HEK293 (cell line): ENCODE results near the gene TMEM229B.
A peak's percentile ranks its signal among the peaks of the same experiment; 100 is the strongest.

ENCODE experiments used
- GLI2 ChIP-seq: fragments of 450-650 bp; formaldehyde crosslinking; IDR thresholded peaks from 2 replicates; pipeline ENCODE4; 2017; ENCODE audit warnings: missing biosample characterization, missing genetic modification characterization, low read depth, borderline replicate concordance
- HOXD13 ChIP-seq: sonication (generic); formaldehyde crosslinking; IDR thresholded peaks from 2 replicates; pipeline ENCODE4 v1.8.0; 2022; ENCODE audit warnings: missing genetic modification reagents, borderline replicate concordance
- INSM2 ChIP-seq: fragments of 450-650 bp; formaldehyde crosslinking; IDR thresholded peaks from 2 replicates; pipeline ENCODE4 v1.5.1; 2016; ENCODE audit warnings: missing biosample characterization, missing genetic modification characterization
- KLF16 ChIP-seq: fragments of 450-650 bp; formaldehyde crosslinking; IDR thresholded peaks from 2 replicates; pipeline ENCODE4 v1.5.1; 2017; ENCODE audit warnings: missing biosample characterization, missing genetic modification characterization
- KLF7 ChIP-seq: fragments of 450-650 bp; formaldehyde crosslinking; IDR thresholded peaks from 2 replicates; pipeline ENCODE4 v1.5.1; 2016; ENCODE audit warnings: missing biosample characterization, missing genetic modification characterization, borderline replicate concordance
- SP2 ChIP-seq: fragments of 450-650 bp; formaldehyde crosslinking; IDR thresholded peaks from 2 replicates; pipeline ENCODE4 v1.5.1; 2016; ENCODE audit warnings: missing biosample characterization, missing genetic modification characterization
- ZFHX2 ChIP-seq: fragments of 450-650 bp; formaldehyde crosslinking; conservative IDR thresholded peaks from 2 replicates; pipeline ENCODE4 v1.5.1; 2016; ENCODE audit warnings: missing biosample characterization, missing genetic modification characterization
- ZNF138 ChIP-seq: fragments of 450-650 bp; formaldehyde crosslinking; IDR thresholded peaks from 2 replicates; pipeline ENCODE4 v1.5.1; 2016; ENCODE audit warnings: missing biosample characterization, missing genetic modification characterization, borderline replicate concordance
- ZNF157 ChIP-seq: fragments of 450-650 bp; formaldehyde crosslinking; IDR thresholded peaks from 2 replicates; pipeline ENCODE4 v1.5.1; 2016; ENCODE audit warnings: missing biosample characterization, missing genetic modification characterization
- ZNF16 ChIP-seq: fragments of 450-650 bp; formaldehyde crosslinking; IDR thresholded peaks from 2 replicates; pipeline ENCODE4 v1.5.1; 2016; ENCODE audit warnings: low read depth, missing biosample characterization, missing genetic modification characterization
- ZNF18 ChIP-seq: fragments of 450-650 bp; formaldehyde crosslinking; IDR thresholded peaks from 2 replicates; pipeline ENCODE4 v1.5.1; 2016; ENCODE audit warnings: missing biosample characterization, missing genetic modification characterization
- ZNF2 ChIP-seq: fragments of 450-650 bp; formaldehyde crosslinking; IDR thresholded peaks from 2 replicates; pipeline ENCODE4 v1.5.1; 2016; ENCODE audit warnings: missing biosample characterization, missing genetic modification characterization
- ZNF223 ChIP-seq: fragments of 450-650 bp; formaldehyde crosslinking; IDR thresholded peaks from 2 replicates; pipeline ENCODE4 v1.5.1; 2016; ENCODE audit warnings: missing biosample characterization, missing genetic modification characterization
- ZNF239 ChIP-seq: fragments of 450-650 bp; formaldehyde crosslinking; IDR thresholded peaks from 2 replicates; pipeline ENCODE4 v1.5.1; 2016; ENCODE audit warnings: missing biosample characterization, missing genetic modification characterization
- ZNF280C ChIP-seq: fragments of 450-650 bp; formaldehyde crosslinking; IDR thresholded peaks from 2 replicates; pipeline ENCODE4 v1.5.1; 2016; ENCODE audit warnings: missing biosample characterization, missing genetic modification characterization
- ZNF354C ChIP-seq: fragments of 450-650 bp; formaldehyde crosslinking; IDR thresholded peaks from 2 replicates; pipeline ENCODE4 v1.5.1; 2016; ENCODE audit warnings: missing biosample characterization, missing genetic modification characterization, low read depth, borderline replicate concordance
- ZNF398 ChIP-seq: fragments of 450-650 bp; formaldehyde crosslinking; IDR thresholded peaks from 2 replicates; pipeline ENCODE4 v1.5.1; 2017; ENCODE audit warnings: missing biosample characterization, missing genetic modification characterization
- ZNF416 ChIP-seq: fragments of 450-650 bp; formaldehyde crosslinking; IDR thresholded peaks from 2 replicates; pipeline ENCODE4 v1.5.1; 2016; ENCODE audit warnings: missing biosample characterization, missing genetic modification characterization
- ZNF423 ChIP-seq: fragments of 450-650 bp; formaldehyde crosslinking; IDR thresholded peaks from 2 replicates; pipeline ENCODE4 v1.5.1; 2016; ENCODE audit warnings: missing biosample characterization, missing genetic modification characterization
- ZNF530 ChIP-seq: fragments of 450-650 bp; formaldehyde crosslinking; IDR thresholded peaks from 2 replicates; pipeline ENCODE4 v1.5.1; 2016; ENCODE audit warnings: low read depth, missing biosample characterization, missing genetic modification characterization
- ZNF596 ChIP-seq: fragments of 450-650 bp; IDR thresholded peaks from 2 replicates; pipeline ENCODE4 v1.5.0; 2018; ENCODE audit warnings: missing biosample characterization, mild to moderate bottlenecking, missing genetic modification characterization, moderate library complexity
- ZNF621 ChIP-seq: fragments of 450-650 bp; formaldehyde crosslinking; IDR thresholded peaks from 2 replicates; pipeline ENCODE4 v1.5.1; 2017; ENCODE audit warnings: missing biosample characterization, missing genetic modification characterization
- ZNF624 ChIP-seq: fragments of 450-650 bp; formaldehyde crosslinking; IDR thresholded peaks from 2 replicates; pipeline ENCODE4 v1.5.1; 2017; ENCODE audit warnings: missing biosample characterization, missing genetic modification characterization
- ZNF629 ChIP-seq: fragments of 450-650 bp; formaldehyde crosslinking; IDR thresholded peaks from 2 replicates; pipeline ENCODE4 v1.5.1; 2017; ENCODE audit warnings: missing biosample characterization, missing genetic modification characterization
- ZNF660 ChIP-seq: fragments of 450-650 bp; IDR thresholded peaks from 2 replicates; pipeline ENCODE4 v1.5.1; 2018; ENCODE audit warnings: missing biosample characterization, mild to moderate bottlenecking, missing genetic modification characterization
- ZNF704 ChIP-seq: fragments of 450-650 bp; formaldehyde crosslinking; IDR thresholded peaks from 2 replicates; pipeline ENCODE4 v1.5.1; 2016; ENCODE audit warnings: missing biosample characterization, missing genetic modification characterization
- ZNF747 ChIP-seq: fragments of 450-650 bp; formaldehyde crosslinking; IDR thresholded peaks from 2 replicates; pipeline ENCODE4 v1.5.1; 2016; ENCODE audit warnings: missing biosample characterization, missing genetic modification characterization
- ZNF791 ChIP-seq: fragments of 450-650 bp; formaldehyde crosslinking; IDR thresholded peaks from 2 replicates; pipeline ENCODE4 v1.5.1; 2016; ENCODE audit warnings: missing biosample characterization, missing genetic modification characterization
- ZNF843 ChIP-seq: fragments of 450-650 bp; formaldehyde crosslinking; IDR thresholded peaks from 2 replicates; pipeline ENCODE4 v1.5.1; 2016; ENCODE audit warnings: missing biosample characterization, missing genetic modification characterization

Gene TMEM229B

GRCh38 chr14:67532998-67533753 is 44.7 kb upstream of the TMEM229B start, which contains the start of gene PLEKHH1 (continued):
- no peak for TF ChIP-seq INSM2 (tag by site-specific recombination)
- no peak for TF ChIP-seq ZNF843
- no peak for TF ChIP-seq ZNF157
- TF ChIP-seq ZNF704 (tag by site-specific recombination): no peak
- 0 out of 2 replicates have a peak, but pooled peaks have one; percentile 58 for TF ChIP-seq ZNF660 (tag by site-specific recombination)
- no peak for TF ChIP-seq ZNF530
- TF ChIP-seq ZNF624 (tag by site-specific recombination): no peak
- peak; percentile 61 for TF ChIP-seq ZNF398 (tag by site-specific recombination)
- TF ChIP-seq GLI2 (tag by site-specific recombination): no peak
- no peak for TF ChIP-seq ZNF223 (tag by site-specific recombination)
- peak; percentile 57; the same call in 1 of the 2 replicates for TF ChIP-seq ZNF629 (tag by site-specific recombination)
- no peak for TF ChIP-seq ZNF280C (tag by site-specific recombination)
- TF ChIP-seq ZNF138 (tag by site-specific recombination): no peak
- peak; percentile 50 for TF ChIP-seq ZFHX2 (tag by site-specific recombination)
- no peak for TF ChIP-seq ZNF239 (tag by site-specific recombination)
- peak; percentile 81; the same call in 1 of the 2 replicates for TF ChIP-seq ZNF423 (tag by site-specific recombination)
- TF ChIP-seq ZNF791 (tag by site-specific recombination): no peak
- no peak for TF ChIP-seq ZNF16 (tag by site-specific recombination)
- TF ChIP-seq ZNF2 (tag by site-specific recombination): no peak
- TF ChIP-seq ZNF747: no peak
- TF ChIP-seq KLF16 (tag by site-specific recombination): no peak
- peak; percentile 61 for TF ChIP-seq SP2
- no peak for TF ChIP-seq HOXD13 (CRISPR knock-in tag)
- TF ChIP-seq ZNF416 (tag by site-specific recombination): no peak
- TF ChIP-seq KLF7: no peak
- no peak for TF ChIP-seq ZNF596 (tag by site-specific recombination)
- no peak for TF ChIP-seq ZNF354C (tag by site-specific recombination)
- TF ChIP-seq ZNF621 (tag by site-specific recombination): no peak
- no peak for TF ChIP-seq ZNF18 (tag by site-specific recombination)
